ENCODE measurements around the gene PRKN.

- TF ChIP-seq TAL1 (IDR thresholded peaks at IDR 0.05) (no peak), MAFK (IDR thresholded peaks at IDR 0.05; ENCODE audit: low read length) (no peak), EZH2 (IDR thresholded peaks at IDR 0.05; ENCODE audit: borderline replicate concordance, low read depth, low read length) (no peak), TAF9B (IDR thresholded peaks at IDR 0.05; ENCODE audit: partially characterized antibody) (no peak), CTCF (IDR thresholded peaks at IDR 0.05 in 2 of 3, conservative IDR thresholded peaks at IDR 0.05 in 1 of 3; ENCODE audit: insufficient read depth in 2 of 3, low read depth in 1 of 3, low read length in 3 of 3) (no peak), FIP1L1 (IDR thresholded peaks at IDR 0.05; ENCODE audit: low read depth, low read length, poor library complexity, severe bottlenecking) (no peak), ZBTB17 (CRISPR knock-in tag; IDR thresholded peaks at IDR 0.05) (no peak), BACH1 (tag; IDR thresholded peaks at IDR 0.05) (no peak), NR2C2 (CRISPR knock-in tag; IDR thresholded peaks at IDR 0.05) (no peak), NR2C2 (tag; IDR thresholded peaks at IDR 0.05) (no peak), ZNF639 (CRISPR knock-in tag; conservative IDR thresholded peaks at IDR 0.05 in 1 of 2, IDR thresholded peaks at IDR 0.05 in 1 of 2) (no peak), THRA (IDR thresholded peaks at IDR 0.05) (no peak), BMI1 (IDR thresholded peaks at IDR 0.05; ENCODE audit: low read length) (no peak)
Measured at GRCh38 chr6:162722633-162723032, 4.9 kb downstream of the PRKN start.
